Subcutaneous abdominal adipose tissue (tissue), 5 donors: ENCODE data around the gene MICU2.

Source experiments
- H3K27ac ChIP-seq: one replicate; pipeline ENCODE4 v1.7.0; 2013; ENCODE audit warnings: low read depth, mild to moderate bottlenecking, inconsistent platforms, low read length, moderate library complexity
- H3K27me3 ChIP-seq, 5 donors: one replicate each; pipeline ENCODE4 v1.7.0; 2013; ENCODE audit warnings: low read length in 5 of 5, inconsistent platforms in 1 of 5; ENCODE audit not compliant: control insufficient read depth in 5 of 5, insufficient read depth in 4 of 5
- H3K36me3 ChIP-seq, 5 donors: one replicate each; pipeline ENCODE4 v1.7.0; 2013; ENCODE audit warnings: low read length in 5 of 5; ENCODE audit not compliant: control insufficient read depth in 5 of 5, insufficient read depth in 5 of 5
- H3K4me1 ChIP-seq, 5 donors: one replicate each; pipeline ENCODE4 v1.7.0; 2013; ENCODE audit warnings: low read length in 5 of 5, mild to moderate bottlenecking in 3 of 5, moderate library complexity in 1 of 5; ENCODE audit not compliant: control insufficient read depth in 5 of 5, insufficient read depth in 5 of 5
- H3K4me3 ChIP-seq, 5 donors: one replicate each; pipeline ENCODE4 v1.7.0; 2013; ENCODE audit warnings: low read length in 5 of 5, low read depth in 1 of 5
- H3K9ac ChIP-seq, 5 donors: one replicate each; pipeline ENCODE4 v1.7.0; 2013; ENCODE audit warnings: low read length in 5 of 5, mild to moderate bottlenecking in 4 of 5, moderate library complexity in 3 of 5
- H3K9me3 ChIP-seq, 5 donors: one replicate each; pipeline ENCODE4 v1.7.0; 2013; ENCODE audit warnings: low read length in 5 of 5; ENCODE audit not compliant: control insufficient read depth in 5 of 5
- donor health status: healthy.
- donor health status: healthy.
- donor health status: healthy.
- donor health status: healthy.
- donor health status: healthy.

MICU2 gene

DNA sequence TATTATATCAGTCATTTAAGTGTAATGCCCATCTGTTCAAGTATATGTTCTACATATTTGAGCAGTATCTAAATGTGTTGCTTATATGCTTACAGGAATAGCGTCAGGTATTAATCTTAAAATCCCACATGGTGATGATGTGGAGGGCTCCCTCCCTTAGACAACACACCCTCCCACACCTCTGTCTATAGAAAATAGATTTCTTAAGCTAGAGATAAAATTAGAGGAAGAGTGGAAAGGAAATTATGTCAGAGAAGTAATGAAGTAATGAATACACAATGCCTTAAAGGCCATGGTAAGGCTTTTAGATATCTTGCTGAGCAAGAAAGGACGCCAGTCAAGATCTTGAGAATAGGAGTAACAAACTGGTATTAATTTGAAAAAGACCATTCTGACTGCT lies 157.3 kb downstream of the MICU2 start:
- no peaks in the 10 kb centered on the region for H3K4me1 ChIP-seq
- H3K4me3 ChIP-seq = no peak overlapping the region
- H3K36me3 ChIP-seq = no peaks in the 10 kb centered on the region
- no peaks in the 10 kb centered on the region for H3K9me3 ChIP-seq
- H3K9ac ChIP-seq = no peak overlapping the region
- H3K27ac ChIP-seq = no peak overlapping the region
- H3K27me3 ChIP-seq = no peaks in the 10 kb centered on the region

DNA sequence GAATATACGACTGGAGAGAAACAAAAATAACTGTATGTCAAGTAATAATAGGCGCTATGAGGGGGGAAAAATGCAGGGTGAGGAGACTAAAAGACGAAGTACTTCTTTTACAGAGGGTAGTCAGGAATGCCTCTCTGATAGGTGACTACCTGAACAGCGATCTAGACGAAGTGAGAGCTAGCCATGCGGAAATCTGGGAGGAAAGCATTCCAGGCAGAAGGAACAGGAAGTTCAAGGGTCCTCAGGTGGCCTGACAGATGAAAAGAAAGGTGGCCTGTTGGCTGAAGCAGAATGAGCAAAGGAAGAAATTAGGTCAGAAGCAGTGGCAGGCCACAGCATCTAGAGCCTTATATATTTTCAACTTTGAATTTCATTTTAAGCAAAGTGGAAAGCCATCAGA lies 158.2 kb downstream of the MICU2 start:
- Histone ChIP-seq H3K27ac (no peak overlapping the region), H3K9ac (no peak overlapping the region), H3K27me3 (no peaks in the 10 kb centered on the region), H3K4me3 (no peak overlapping the region), H3K9me3 (no peaks in the 10 kb centered on the region), H3K4me1 (no peaks in the 10 kb centered on the region), H3K36me3 (no peaks in the 10 kb centered on the region)

DNA sequence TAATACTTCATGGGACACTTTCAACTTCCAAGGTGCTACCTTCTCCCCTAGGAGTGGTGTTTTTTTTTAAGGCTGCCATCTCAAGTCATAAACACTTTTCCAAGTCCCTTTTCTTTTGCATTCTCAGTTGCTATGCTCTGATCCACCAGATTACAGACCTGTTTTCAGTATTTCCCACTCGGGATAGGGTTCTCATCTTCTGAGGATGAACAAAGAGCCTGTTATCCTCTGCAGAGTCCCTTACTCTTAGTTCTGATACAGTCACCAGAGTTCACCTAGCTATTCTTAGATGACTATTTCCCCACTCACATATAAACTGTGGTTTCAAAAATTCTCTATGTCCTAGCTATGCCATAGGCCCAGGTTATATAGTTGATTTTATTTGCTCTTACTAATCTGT lies 160.8 kb downstream of the MICU2 start:
- H3K9ac ChIP-seq = no peak overlapping the region
- peaks cover 0 to 2% (median 0%) of the 10 kb centered on the region in 5 donors for H3K9me3 ChIP-seq
- H3K36me3 ChIP-seq = no peaks in the 10 kb centered on the region
- H3K4me1 ChIP-seq = no peaks in the 10 kb centered on the region
- H3K27ac ChIP-seq = no peak overlapping the region
- no peaks in the 10 kb centered on the region for H3K27me3 ChIP-seq
- no peak overlapping the region for H3K4me3 ChIP-seq
